Gastroesophageal sphincter (tissue), 4 donors: ENCODE measurements around the gene ACVR1B. TPM values are rescaled to one million over a fixed set of nuclear protein-coding genes. Genes with fewer than 3 reads are reported as not detected.

Experiments used
- ATAC-seq: fragments of 150-250 bp; one replicate; pipeline ENCODE4 v1.9.1; 2016; ENCODE audit warnings: mild to moderate bottlenecking, moderate library complexity
- H3K27ac ChIP-seq, 4 donors: fragments of 200-600 bp; sonication (generic) in 3 of 4; 1 replicate in 3 of 4; 2 replicates in 1 of 4; pipeline ENCODE4 v1.5.1; 2016 to 2019
- H3K27me3 ChIP-seq: fragments of 200-600 bp; sonication (generic); one replicate; pipeline ENCODE4 v1.5.1; 2019
- H3K36me3 ChIP-seq, 2 donors: fragments of 200-600 bp; sonication (generic); one replicate each; pipeline ENCODE4 v1.5.1; 2019; ENCODE audit warnings: control low read depth in 1 of 2
- H3K4me1 ChIP-seq, 3 donors: fragments of 200-600 bp; sonication (generic); 1 replicate in 2 of 3; 2 replicates in 1 of 3; pipeline ENCODE4 v1.5.1; 2016 to 2019; ENCODE audit warnings: control low read depth in 2 of 3
- H3K4me3 ChIP-seq, 2 donors: fragments of 200-600 bp; sonication (generic); one replicate each; pipeline ENCODE4 v1.5.1; 2019; ENCODE audit warnings: mild to moderate bottlenecking in 1 of 2, moderate library complexity in 1 of 2
- H3K9me3 ChIP-seq, 3 donors: fragments of 200-600 bp; sonication (generic); one replicate each; pipeline ENCODE4 v1.5.1; 2017 to 2019; ENCODE audit warnings: control low read depth in 2 of 3
- EP300 ChIP-seq: sonication (generic); formaldehyde crosslinking; IDR thresholded peaks from one replicate; pipeline ENCODE4 v1.6.1; 2017; ENCODE audit warnings: antibody characterized with exemption, mild to moderate bottlenecking
- POLR2A ChIP-seq, 2 donors: fragments of 450-650 bp; IDR thresholded peaks; one replicate each; pipeline ENCODE4 v1.6.1; 2017; ENCODE audit warnings: antibody characterized with exemption in 2 of 2, mild to moderate bottlenecking in 2 of 2, moderate library complexity in 1 of 2
- POLR2AphosphoS5 ChIP-seq: sonication (generic); formaldehyde crosslinking; IDR thresholded peaks from one replicate; pipeline ENCODE4 v1.6.1; 2017; ENCODE audit warnings: antibody characterized with exemption
- WGBS, 2 donors: methylation state at CpG; one replicate each; pipeline ENCODE4 v1.1.5; 2018; ENCODE audit warnings: low coverage in 1 of 2; 5-methylcytosine and 5-hydroxymethylcytosine counted together
- total RNA-seq, 4 donors: library from RNA; depleted of rRNA; stranded (reverse); fragments of >200 nt; gene quantifications; one replicate each; pipeline ENCODE4 v1.1.0, GENCODE V29; 2016
- TF ChIP-seq, protein P1 (sequence below), 4 experiments: fragments of 200-600 bp in 2 of 4; fragments of 450-650 bp in 2 of 4; sonication (generic) in 1 of 4; IDR thresholded peaks; one replicate each; pipeline ENCODE4 v1.5.1; 2017 to 2019; ENCODE audit warnings: antibody characterized with exemption in 4 of 4, mild to moderate bottlenecking in 2 of 4, moderate library complexity in 2 of 4

ACVR1B gene
- total RNA-seq, 4 donors from 2014 or later, result 6.5 to 17.9 (median 10.5) TPM

GRCh38 chr12:52029685-52030084 lies 78.2 kb downstream of the ACVR1B start:
- no peak overlapping the region for H3K4me3 ChIP-seq
- peak overlapping the region in 3 of 4 donors; percentile 78 to 98 (median 91) for H3K27ac ChIP-seq
- no peaks in the 10 kb centered on the region for H3K36me3 ChIP-seq
- ATAC-seq, result no peak
- H3K4me1 ChIP-seq, result peaks cover 0 to 73% (median 39%) of the 10 kb centered on the region in 3 donors
- H3K27me3 ChIP-seq, result no peaks in the 10 kb centered on the region
- WGBS, 2 donors, result 48% methylated on average over 3 of the region's 4 CpGs; no CpG with 5 or more reads in 1 of the 2 donors
- H3K9me3 ChIP-seq, result no peaks in the 10 kb centered on the region
- TF ChIP-seq EP300 (no peak), POLR2A (IDR thresholded peaks at IDR 0.05) (no peak), POLR2AphosphoS5 (no peak)
- TF ChIP-seq, protein P1, sequence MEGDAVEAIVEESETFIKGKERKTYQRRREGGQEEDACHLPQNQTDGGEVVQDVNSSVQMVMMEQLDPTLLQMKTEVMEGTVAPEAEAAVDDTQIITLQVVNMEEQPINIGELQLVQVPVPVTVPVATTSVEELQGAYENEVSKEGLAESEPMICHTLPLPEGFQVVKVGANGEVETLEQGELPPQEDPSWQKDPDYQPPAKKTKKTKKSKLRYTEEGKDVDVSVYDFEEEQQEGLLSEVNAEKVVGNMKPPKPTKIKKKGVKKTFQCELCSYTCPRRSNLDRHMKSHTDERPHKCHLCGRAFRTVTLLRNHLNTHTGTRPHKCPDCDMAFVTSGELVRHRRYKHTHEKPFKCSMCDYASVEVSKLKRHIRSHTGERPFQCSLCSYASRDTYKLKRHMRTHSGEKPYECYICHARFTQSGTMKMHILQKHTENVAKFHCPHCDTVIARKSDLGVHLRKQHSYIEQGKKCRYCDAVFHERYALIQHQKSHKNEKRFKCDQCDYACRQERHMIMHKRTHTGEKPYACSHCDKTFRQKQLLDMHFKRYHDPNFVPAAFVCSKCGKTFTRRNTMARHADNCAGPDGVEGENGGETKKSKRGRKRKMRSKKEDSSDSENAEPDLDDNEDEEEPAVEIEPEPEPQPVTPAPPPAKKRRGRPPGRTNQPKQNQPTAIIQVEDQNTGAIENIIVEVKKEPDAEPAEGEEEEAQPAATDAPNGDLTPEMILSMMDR (IDR thresholded peaks at IDR 0.05), result no peak

- no peaks in the 10 kb centered on the region for H3K27me3 ChIP-seq
- H3K36me3 ChIP-seq, result no peaks in the 10 kb centered on the region
- H3K4me3 ChIP-seq, result peak overlapping the region; percentile 25 to 45
- H3K27ac ChIP-seq, result peak overlapping the region; percentile 91 to 98 (median 94)
- no peaks in the 10 kb centered on the region for H3K9me3 ChIP-seq
- ATAC-seq, result peak; percentile 46
- H3K4me1 ChIP-seq, result peaks cover 0 to 64% (median 22%) of the 10 kb centered on the region in 3 donors
- 0% methylated on average over 3 to 5 of the region's 5 CpGs for WGBS, 2 donors
- TF ChIP-seq EP300 (no peak), POLR2AphosphoS5 (peak; percentile 4)
Observed at GRCh38 chr12:52032446-52032803, 80.9 kb downstream of the ACVR1B start.

- WGBS, 2 donors, result 0 to 2% methylated on average over 8 to 11 of the region's 48 CpGs
- Histone ChIP-seq H3K4me3 (peak overlapping the region; percentile 25 to 45), H3K36me3 (no peaks in the 10 kb centered on the region), H3K4me1 (peaks cover 0 to 65% (median 24%) of the 10 kb centered on the region in 3 donors), H3K9me3 (no peaks in the 10 kb centered on the region), H3K27me3 (no peaks in the 10 kb centered on the region), H3K27ac (peak overlapping the region; percentile 91 to 98 (median 94))
- peak; percentile 93 for ATAC-seq
- TF ChIP-seq EP300 (peak; percentile 88), POLR2A (IDR thresholded peaks at IDR 0.05) (peak; percentile 68 to 87), POLR2AphosphoS5 (peak; percentile 71)
- TF ChIP-seq, protein P1 (IDR thresholded peaks at IDR 0.05), result peak in 1 of 4 experiments; percentile 8
Observed at GRCh38 chr12:52032804-52033445, 81.4 kb downstream of the ACVR1B start.

DNA sequence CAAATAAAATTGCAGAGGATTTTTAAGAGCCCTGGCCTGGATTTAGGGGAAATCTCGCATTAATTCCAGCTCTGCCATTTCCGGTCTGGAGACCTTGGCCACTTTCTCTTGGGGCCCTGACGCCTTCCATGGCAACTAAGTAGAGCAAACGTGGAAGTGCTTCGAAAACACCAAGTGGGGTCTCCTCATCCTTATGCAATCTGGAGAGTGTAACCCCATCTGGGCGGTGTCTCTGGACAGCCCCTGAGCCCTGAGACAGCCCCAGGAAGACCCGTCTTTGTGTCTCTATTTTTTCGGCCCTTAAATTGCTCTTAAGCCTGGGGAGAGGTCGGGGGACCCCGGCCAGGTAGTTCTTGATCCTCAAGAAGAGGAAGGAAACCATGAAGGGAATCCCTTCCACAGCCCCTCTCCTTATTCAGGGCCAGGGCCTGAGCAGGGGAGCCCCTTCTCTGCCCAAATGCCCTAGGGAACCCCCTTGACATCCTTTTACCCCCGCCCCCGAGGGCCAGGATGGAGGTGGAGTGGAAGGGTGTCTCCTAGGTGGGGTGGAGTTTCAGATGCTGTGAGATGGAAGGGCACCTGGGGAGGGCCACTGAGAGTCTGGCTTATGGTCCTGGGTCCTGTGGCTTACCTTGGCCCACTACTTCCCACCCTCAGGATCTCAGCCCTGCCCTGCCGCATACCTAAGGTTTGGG lies 82.1 kb downstream of the ACVR1B start:
- H3K27me3 ChIP-seq, result no peaks in the 10 kb centered on the region
- H3K27ac ChIP-seq, result peak overlapping the region; percentile 91 to 98 (median 94)
- no peaks in the 10 kb centered on the region for H3K9me3 ChIP-seq
- peak overlapping the region; percentile 8 to 45 for H3K4me3 ChIP-seq
- no peaks in the 10 kb centered on the region for H3K36me3 ChIP-seq
- no peak for ATAC-seq
- peaks cover 0 to 72% (median 31%) of the 10 kb centered on the region in 3 donors for H3K4me1 ChIP-seq
- WGBS, 2 donors, result 14 to 49% methylated on average over 5 to 9 of the region's 13 CpGs
- TF ChIP-seq POLR2AphosphoS5, result no peak
- no peak for TF ChIP-seq POLR2A (IDR thresholded peaks at IDR 0.05)
- TF ChIP-seq, protein P1 (IDR thresholded peaks at IDR 0.05), result no peak
- no peak for TF ChIP-seq EP300

DNA sequence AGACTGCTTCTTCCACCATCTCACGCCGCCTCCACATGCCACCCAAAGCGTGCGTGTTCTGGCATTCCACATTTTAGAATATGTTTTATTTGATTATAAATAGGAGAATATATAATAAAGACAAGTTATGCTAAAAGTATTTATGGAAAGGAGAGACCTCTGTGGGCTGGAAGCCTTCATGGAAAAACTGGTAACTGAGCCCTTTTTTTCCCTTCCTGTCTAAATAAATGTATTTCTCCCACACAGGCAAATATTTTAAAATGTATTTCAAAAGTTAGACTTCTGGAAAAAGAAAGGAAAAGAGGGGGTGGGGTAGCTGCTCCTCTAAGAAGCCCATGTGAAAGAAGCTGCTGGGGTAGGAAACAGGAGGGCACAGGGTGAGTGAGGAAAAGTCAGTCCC lies 83.7 kb downstream of the ACVR1B start:
- TF ChIP-seq POLR2AphosphoS5 (no peak), POLR2A (IDR thresholded peaks at IDR 0.05) (no peak), EP300 (no peak)
- TF ChIP-seq, protein P1 (IDR thresholded peaks at IDR 0.05), result no peak
- no peaks in the 10 kb centered on the region for H3K27me3 ChIP-seq
- peaks cover 0 to 69% (median 34%) of the 10 kb centered on the region in 3 donors for H3K4me1 ChIP-seq
- no peak for ATAC-seq
- H3K9me3 ChIP-seq, result no peaks in the 10 kb centered on the region
- WGBS, 2 donors, result 72% methylated on average over 2 of the region's 4 CpGs; no CpG with 5 or more reads in 1 of the 2 donors
- no peaks in the 10 kb centered on the region for H3K36me3 ChIP-seq
- H3K4me3 ChIP-seq, result no peak overlapping the region
- peak overlapping the region in 3 of 4 donors; percentile 91 to 98 (median 98) for H3K27ac ChIP-seq
